KG1 (cell line): Measurements from ENCODE around the gene RNF38.
"Not testable (repeated sequence)": the region's sequence is repeated elsewhere in the genome, so short reads cannot be mapped to it uniquely, and the experiment has no call there.

Source experiments
- DNase-seq: peaks from one replicate; lab custom pipeline; 2025; lab: John Stamatoyannopoulos, UW

RNF38 gene

GRCh38 chr9:36336131-36336907 lies 63.8 kb downstream of the RNF38 start:
- no peak for DNase-seq

- DNase-seq: no peak
These were observed 68.1 kb downstream of the RNF38 start for GRCh38 chr9:36332006-36332405.

- peak; percentile 26 for DNase-seq
These were observed 71.2 kb downstream of the RNF38 start for GRCh38 chr9:36328798-36329411.

GRCh38 chr9:36325081-36325828 lies 74.8 kb downstream of the RNF38 start:
- DNase-seq: no peak

GRCh38 chr9:36323926-36324325 lies 76.1 kb downstream of the RNF38 start:
- DNase-seq: no peak

- DNase-seq: no peak
These were observed 77.6 kb downstream of the RNF38 start for GRCh38 chr9:36322462-36322861.

GRCh38 chr9:36321903-36322302 lies 78.2 kb downstream of the RNF38 start:
- DNase-seq: not testable (repeated sequence)

- no peak for DNase-seq
These were observed 79.6 kb downstream of the RNF38 start for GRCh38 chr9:36320466-36320865.

- no peak for DNase-seq
These were observed 80.3 kb downstream of the RNF38 start for GRCh38 chr9:36319806-36320205.

- no peak for DNase-seq
These were observed 80.9 kb downstream of the RNF38 start for GRCh38 chr9:36319183-36319582.

- no peak for DNase-seq
These were observed 81.8 kb downstream of the RNF38 start for GRCh38 chr9:36318212-36318802.

GRCh38 chr9:36317766-36318165 lies 82.3 kb downstream of the RNF38 start:
- no peak for DNase-seq

GRCh38 chr9:36316611-36317317 lies 83.3 kb downstream of the RNF38 start:
- no peak for DNase-seq

- DNase-seq: no peak
These were observed 84.0 kb downstream of the RNF38 start for GRCh38 chr9:36316049-36316448.

GRCh38 chr9:36315283-36315682 lies 84.8 kb downstream of the RNF38 start:
- no peak for DNase-seq

- no peak for DNase-seq
These were observed 85.3 kb downstream of the RNF38 start for GRCh38 chr9:36314740-36315139.

GRCh38 chr9:36306471-36307306 lies 93.4 kb downstream of the RNF38 start:
- DNase-seq: no peak

- DNase-seq: not testable (repeated sequence)
These were observed 95.7 kb downstream of the RNF38 start for GRCh38 chr9:36304366-36304765.

- DNase-seq: no peak
These were observed 98.8 kb downstream of the RNF38 start for GRCh38 chr9:36301227-36301626.

- DNase-seq: no peak
These were observed 101.5 kb downstream of the RNF38 start for GRCh38 chr9:36298566-36298965.

- no peak for DNase-seq
These were observed 102.3 kb downstream of the RNF38 start for GRCh38 chr9:36297798-36298197.
